OCI-LY7 (cell line): Measurements from ENCODE around the gene SERGEF. TPM values are rescaled to one million over a fixed set of nuclear protein-coding genes. Genes with fewer than 3 reads are reported as not detected.

Experiments
- BruUV-seq: library from RNA; stranded (reverse); fragments of 400-500 nt; replicated peaks from 2 replicates; lab custom pipeline; 2021; lab: Mats Ljungman, UMichigan
- CTCF ChIA-PET: fragments of 300-600 bp; sonication (Branson Sonifier 250); formaldehyde crosslinking; loops from one replicate; lab custom pipeline; 2022; ENCODE audit warnings: antibody characterized with exemption; ENCODE audit not compliant: unreplicated experiment; lab: Charles Lee
- POLR2A ChIA-PET: fragments of 300-600 bp; sonication (Branson Sonifier 250); formaldehyde crosslinking; loops from one replicate; lab custom pipeline; 2022; ENCODE audit warnings: antibody characterized with exemption; lab: Charles Lee
- DNase-seq: peaks from one replicate; pipeline ENCODE4 v3.0.0-alpha.2; 2015; ENCODE audit warnings: low spot score
- H2AFZ ChIP-seq: fragments of 200-600 bp; sonication (generic), shearing (Covaris generic); 2 replicates; pipeline ENCODE4 v1.6.1; 2014; ENCODE audit warnings: mild to moderate bottlenecking, antibody characterized with exemption, low read length, moderate library complexity
- H3K27ac ChIP-seq: fragments of 200-600 bp; sonication (generic); 2 replicates; pipeline ENCODE4 v1.5.1; 2014; ENCODE audit warnings: mixed run types, low read depth, mild to moderate bottlenecking, moderate library complexity, low read length, inconsistent platforms; ENCODE audit not compliant: poor library complexity, severe bottlenecking
- H3K36me3 ChIP-seq: fragments of 200-600 bp; sonication (generic); 2 replicates; pipeline ENCODE4 v1.6.1; 2014; ENCODE audit warnings: mild to moderate bottlenecking, antibody characterized with exemption, low read length, moderate library complexity, mixed read lengths; ENCODE audit not compliant: insufficient read depth
- H3K4me1 ChIP-seq: fragments of 200-600 bp; sonication (generic); 2 replicates; pipeline ENCODE4 v1.5.1; 2014; ENCODE audit warnings: mild to moderate bottlenecking, low read length; ENCODE audit not compliant: insufficient read depth, poor library complexity, severe bottlenecking
- H3K4me2 ChIP-seq: fragments of 200-600 bp; sonication (generic); 2 replicates; pipeline ENCODE4 v1.6.1; 2014; ENCODE audit warnings: mild to moderate bottlenecking, low read length
- H3K4me3 ChIP-seq: fragments of 200-600 bp; sonication (generic); 2 replicates; pipeline ENCODE4 v1.5.1; 2014; ENCODE audit warnings: mild to moderate bottlenecking, low read depth, low read length; ENCODE audit not compliant: poor library complexity, severe bottlenecking
- H3K79me2 ChIP-seq: fragments of 200-600 bp; sonication (generic); 2 replicates; pipeline ENCODE4 v1.6.1; 2016; ENCODE audit warnings: low read depth, mild to moderate bottlenecking, low read length, moderate library complexity, mixed read lengths; ENCODE audit not compliant: insufficient read depth
- H3K9me2 ChIP-seq: fragments of 200-600 bp; sonication (generic); 2 replicates; pipeline ENCODE4 v1.6.1; 2016; ENCODE audit warnings: mild to moderate bottlenecking, low read length, mixed read lengths; ENCODE audit not compliant: insufficient read depth
- H3K9me3 ChIP-seq: fragments of 200-600 bp; sonication (generic); 2 replicates; pipeline ENCODE4 v1.6.1; 2014; ENCODE audit warnings: mild to moderate bottlenecking, mixed run types, low read length, mixed read lengths
- H4K20me1 ChIP-seq: fragments of 200-600 bp; sonication (generic); 2 replicates; pipeline ENCODE4 v1.6.1; 2014; ENCODE audit warnings: mild to moderate bottlenecking, antibody characterized with exemption, low read length, moderate library complexity, mixed read lengths; ENCODE audit not compliant: insufficient read depth
- CTCF ChIP-seq: fragments of 200-600 bp; sonication (generic); conservative IDR thresholded peaks from 2 replicates; pipeline ENCODE4 v1.5.1; 2014; ENCODE audit warnings: mild to moderate bottlenecking, antibody characterized with exemption, low read length, moderate library complexity, mixed read lengths
- EZH2phosphoT487 ChIP-seq: fragments of 200-600 bp; sonication (generic); IDR thresholded peaks from 2 replicates; pipeline ENCODE4 v1.6.1; 2018; ENCODE audit warnings: low read depth, borderline replicate concordance, mild to moderate bottlenecking, mixed run types, antibody characterized with exemption, low read length, moderate library complexity, mixed read lengths
- intact Hi-C: fragments of 100-400 bp; cut with micrococcal nuclease; formaldehyde crosslinking; loops from one replicate; pipeline ENCODE4 v1.10.0; 2022; ENCODE audit not compliant: unreplicated experiment
- total RNA-seq, 2 experiments: library from RNA; depleted of rRNA in 1 of 2; stranded (reverse); fragments of >200 nt in 1 of 2; shearing (Covaris generic) in 1 of 2; gene quantifications; 2 replicates each; pipeline ENCODE4 v1.2.3, GENCODE V29; 2014 to 2022

The SERGEF gene
- total RNA-seq, 2 experiments from 2014 or later = 35.4 to 42.2 TPM

- DNase-seq = no peak
- Histone ChIP-seq H3K79me2 (no peaks in the 10 kb centered on the region), H3K27ac (no peak overlapping the region), H3K9me3 (no peaks in the 10 kb centered on the region), H3K9me2 (no peaks in the 10 kb centered on the region), H3K4me3 (no peak overlapping the region), H3K4me2 (no peak overlapping the region), H3K4me1 (no peaks in the 10 kb centered on the region), H2AFZ (no peak overlapping the region), H3K36me3 (peaks cover 9% of the 10 kb centered on the region; the same call in 1 of the 2 replicates), H4K20me1 (no peaks in the 10 kb centered on the region)
- TF ChIP-seq CTCF (no peak), EZH2phosphoT487 (no peak)
- POLR2A ChIA-PET = interaction anchor here (0.6 kb wide), 1 partner anchor 20 kb away, joined by 5 read pairs; no protein-coding TSS in a partner anchor
- intact Hi-C loops = no loop called here
- BruUV-seq = no TSS peak
- CTCF ChIA-PET = interaction anchor here (0.5 kb wide), 1 partner anchor 344 kb away, joined by 3 read pairs; no protein-coding TSS in a partner anchor
Observed at GRCh38 chr11:17918049-17918605, 94.7 kb downstream of the SERGEF start.

DNA sequence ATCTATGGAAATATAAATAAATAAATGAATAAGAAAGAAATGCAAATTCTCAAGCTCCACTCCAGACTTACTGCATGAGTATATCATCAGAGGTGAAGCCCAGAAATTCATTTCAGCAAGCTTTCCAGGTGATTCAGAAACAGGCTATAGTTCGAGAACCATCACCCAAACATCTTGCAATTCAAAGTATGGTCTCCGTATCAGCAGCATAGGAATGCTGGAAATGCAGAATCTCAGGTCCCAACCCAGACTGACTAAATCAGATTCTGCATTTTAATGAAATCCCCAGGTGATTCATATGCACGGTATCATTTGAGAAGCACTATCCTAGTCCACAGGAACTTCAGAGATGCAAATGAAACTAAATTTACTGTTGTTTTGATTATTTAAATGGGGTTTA lies 95.3 kb downstream of the SERGEF start:
- H3K9me3 ChIP-seq = no peaks in the 10 kb centered on the region
- H2AFZ ChIP-seq = no peak overlapping the region
- POLR2A ChIA-PET = no interaction called here
- H3K27ac ChIP-seq = no peak overlapping the region
- no peak for DNase-seq
- H4K20me1 ChIP-seq = no peaks in the 10 kb centered on the region
- TF ChIP-seq EZH2phosphoT487 (no peak), CTCF (no peak)
- BruUV-seq = no TSS peak
- no peaks in the 10 kb centered on the region for H3K9me2 ChIP-seq
- intact Hi-C loops = no loop called here
- no peak overlapping the region for H3K4me2 ChIP-seq
- no peak overlapping the region for H3K4me3 ChIP-seq
- H3K36me3 ChIP-seq = peaks cover 9% of the 10 kb centered on the region; the same call in 1 of the 2 replicates
- no peaks in the 10 kb centered on the region for H3K4me1 ChIP-seq
- no peaks in the 10 kb centered on the region for H3K79me2 ChIP-seq
- CTCF ChIA-PET = interaction anchor here (0.5 kb wide), 1 partner anchor 344 kb away, joined by 3 read pairs; no protein-coding TSS in a partner anchor

- Histone ChIP-seq H3K9me3 (no peaks in the 10 kb centered on the region), H4K20me1 (no peaks in the 10 kb centered on the region), H3K27ac (no peak overlapping the region), H3K9me2 (no peaks in the 10 kb centered on the region), H3K4me1 (no peaks in the 10 kb centered on the region), H3K4me2 (no peak overlapping the region), H3K4me3 (no peak overlapping the region), H3K79me2 (no peaks in the 10 kb centered on the region), H2AFZ (no peak overlapping the region), H3K36me3 (peaks cover 9% of the 10 kb centered on the region; the same call in 1 of the 2 replicates)
- ChIA-PET POLR2A (interaction anchor here (0.7 kb wide), 1 partner anchor 10 kb away, joined by 3 read pairs; no protein-coding TSS in a partner anchor), CTCF (no interaction called here)
- no peak for DNase-seq
- intact Hi-C loops = no loop called here
- BruUV-seq = no TSS peak
- no peak for TF ChIP-seq EZH2phosphoT487
- no peak for TF ChIP-seq CTCF
Observed at GRCh38 chr11:17915500-17916143, 97.2 kb downstream of the SERGEF start.
